Activated T-cell treated with anti-CD3 and anti-CD28 coated beads, Interleukin-2, amount 50 U/mL, for 24 hours (primary cell): ENCODE data around the gene POLRMT.

Experiments used
- DNase-seq: peaks from one replicate; pipeline ENCODE4 v3.0.0-alpha.2; 2020
- H3K27ac Mint-ChIP-seq: 2 replicates; pipeline ENCODE4 v1.8.0; 2020; ENCODE audit warnings: mild to moderate bottlenecking, mixed read lengths
- H3K27me3 Mint-ChIP-seq: 2 replicates; pipeline ENCODE4 v1.8.0; 2020; ENCODE audit warnings: mixed read lengths
- H3K36me3 Mint-ChIP-seq: 2 replicates; pipeline ENCODE4 v1.8.0; 2020; ENCODE audit warnings: low read depth, mixed read lengths
- H3K4me1 Mint-ChIP-seq: 2 replicates; pipeline ENCODE4 v1.8.0; 2020; ENCODE audit warnings: low read depth, mixed read lengths
- H3K4me3 Mint-ChIP-seq: 2 replicates; pipeline ENCODE4 v1.8.0; 2020; ENCODE audit warnings: mild to moderate bottlenecking, moderate library complexity, mixed read lengths
- H3K9me3 Mint-ChIP-seq: 2 replicates; pipeline ENCODE4 v1.8.0; 2020; ENCODE audit warnings: mixed read lengths

POLRMT gene

GRCh38 chr19:582497-583197 lies 50.7 kb downstream of the POLRMT start:
- peaks cover 11% of the 10 kb centered on the region for H3K27me3 Mint-ChIP-seq
- H3K36me3 Mint-ChIP-seq, result peaks cover 33% of the 10 kb centered on the region
- H3K4me1 Mint-ChIP-seq, result peaks cover 4% of the 10 kb centered on the region
- no peak for DNase-seq
- H3K9me3 Mint-ChIP-seq, result no peaks in the 10 kb centered on the region
- no peak overlapping the region for H3K27ac Mint-ChIP-seq
- no peak overlapping the region for H3K4me3 Mint-ChIP-seq

GRCh38 chr19:581399-582111 lies 51.8 kb downstream of the POLRMT start:
- H3K4me3 Mint-ChIP-seq, result no peak overlapping the region
- no peaks in the 10 kb centered on the region for H3K9me3 Mint-ChIP-seq
- peaks cover 36% of the 10 kb centered on the region for H3K36me3 Mint-ChIP-seq
- peaks cover 11% of the 10 kb centered on the region for H3K4me1 Mint-ChIP-seq
- no peak overlapping the region for H3K27ac Mint-ChIP-seq
- DNase-seq, result no peak
- H3K27me3 Mint-ChIP-seq, result peaks cover 7% of the 10 kb centered on the region

- Mint-ChIP-seq H3K4me3 (no peak overlapping the region), H3K4me1 (peaks cover 16% of the 10 kb centered on the region), H3K36me3 (peaks cover 39% of the 10 kb centered on the region), H3K27me3 (no peaks in the 10 kb centered on the region), H3K9me3 (no peaks in the 10 kb centered on the region), H3K27ac (no peak overlapping the region)
- DNase-seq, result no peak
These were observed 53.0 kb downstream of the POLRMT start for GRCh38 chr19:580274-580835.

GRCh38 chr19:579842-580155 lies 53.5 kb downstream of the POLRMT start:
- Mint-ChIP-seq H3K4me1 (peaks cover 21% of the 10 kb centered on the region), H3K36me3 (peaks cover 43% of the 10 kb centered on the region)

GRCh38 chr19:579111-579841 lies 54.1 kb downstream of the POLRMT start:
- Mint-ChIP-seq H3K4me3 (no peak overlapping the region), H3K27me3 (no peaks in the 10 kb centered on the region), H3K9me3 (no peaks in the 10 kb centered on the region), H3K27ac (no peak overlapping the region), H3K36me3 (peaks cover 47% of the 10 kb centered on the region), H3K4me1 (peaks cover 26% of the 10 kb centered on the region)
- DNase-seq, result no peak

More at GRCh38 chr19:579842-580155, 53.5 kb downstream of the POLRMT start:
- no peak for DNase-seq
- Mint-ChIP-seq H3K27me3 (no peaks in the 10 kb centered on the region), H3K9me3 (no peaks in the 10 kb centered on the region), H3K4me3 (no peak overlapping the region), H3K27ac (no peak overlapping the region)

GRCh38 chr19:577439-578392 lies 55.6 kb downstream of the POLRMT start:
- Mint-ChIP-seq H3K36me3 (peaks cover 48% of the 10 kb centered on the region), H3K27ac (no peak overlapping the region), H3K4me3 (no peak overlapping the region), H3K4me1 (peaks cover 31% of the 10 kb centered on the region), H3K27me3 (no peaks in the 10 kb centered on the region), H3K9me3 (no peaks in the 10 kb centered on the region)
- DNase-seq, result no peak

- DNase-seq, result no peak
- Mint-ChIP-seq H3K36me3 (peaks cover 46% of the 10 kb centered on the region), H3K4me3 (no peak overlapping the region), H3K27ac (peak overlapping the region; percentile 44), H3K27me3 (no peaks in the 10 kb centered on the region), H3K9me3 (no peaks in the 10 kb centered on the region), H3K4me1 (peaks cover 33% of the 10 kb centered on the region)
These were observed 56.4 kb downstream of the POLRMT start for GRCh38 chr19:576768-577438.

GRCh38 chr19:575527-576506 lies 57.5 kb downstream of the POLRMT start:
- Mint-ChIP-seq H3K9me3 (no peaks in the 10 kb centered on the region), H3K27me3 (no peaks in the 10 kb centered on the region), H3K36me3 (peaks cover 41% of the 10 kb centered on the region), H3K27ac (no peak overlapping the region), H3K4me1 (peaks cover 42% of the 10 kb centered on the region), H3K4me3 (peak overlapping the region; percentile 88)
- no peak for DNase-seq

GRCh38 chr19:574658-575526 lies 58.4 kb downstream of the POLRMT start:
- Mint-ChIP-seq H3K4me3 (peak overlapping the region; percentile 88), H3K27ac (peak overlapping the region; percentile 59), H3K27me3 (no peaks in the 10 kb centered on the region), H3K9me3 (no peaks in the 10 kb centered on the region), H3K36me3 (peaks cover 35% of the 10 kb centered on the region), H3K4me1 (peaks cover 44% of the 10 kb centered on the region)
- no peak for DNase-seq

GRCh38 chr19:573519-573825 lies 59.9 kb downstream of the POLRMT start:
- Mint-ChIP-seq H3K9me3 (no peaks in the 10 kb centered on the region), H3K27me3 (no peaks in the 10 kb centered on the region), H3K36me3 (peaks cover 25% of the 10 kb centered on the region), H3K27ac (peak overlapping the region; percentile 80), H3K4me3 (peak overlapping the region; percentile 88), H3K4me1 (peaks cover 46% of the 10 kb centered on the region)
- DNase-seq, result no peak

- H3K27me3 Mint-ChIP-seq, result no peaks in the 10 kb centered on the region
- H3K4me1 Mint-ChIP-seq, result peaks cover 45% of the 10 kb centered on the region
- peaks cover 22% of the 10 kb centered on the region for H3K36me3 Mint-ChIP-seq
- DNase-seq, result no peak
- H3K4me3 Mint-ChIP-seq, result peak overlapping the region; percentile 88
- H3K9me3 Mint-ChIP-seq, result no peaks in the 10 kb centered on the region
- H3K27ac Mint-ChIP-seq, result peak overlapping the region; percentile 92
These were observed 60.4 kb downstream of the POLRMT start for GRCh38 chr19:572743-573518.
